Left hindlimb (tissue), 1 donor: ENCODE measurements around the gene NATD1.
"Not testable (repeated sequence)": the region's sequence is repeated elsewhere in the genome, so short reads cannot be mapped to it uniquely, and the experiment has no call there.

Experiments used
- DNase-seq: peaks from one replicate; pipeline ENCODE4 v3.0.0-alpha.2; 2018

NATD1 gene

GRCh38 chr17:21214015-21214776 is 39.0 kb downstream of the NATD1 start, which contains the start of gene TMEM11:
Gene TMEM11, minus strand, starts transcription at chr17:21214161. Its CDS starts 9 bp downstream, at chr17:21214152.
- DNase-seq, result peak; percentile 97

DNA sequence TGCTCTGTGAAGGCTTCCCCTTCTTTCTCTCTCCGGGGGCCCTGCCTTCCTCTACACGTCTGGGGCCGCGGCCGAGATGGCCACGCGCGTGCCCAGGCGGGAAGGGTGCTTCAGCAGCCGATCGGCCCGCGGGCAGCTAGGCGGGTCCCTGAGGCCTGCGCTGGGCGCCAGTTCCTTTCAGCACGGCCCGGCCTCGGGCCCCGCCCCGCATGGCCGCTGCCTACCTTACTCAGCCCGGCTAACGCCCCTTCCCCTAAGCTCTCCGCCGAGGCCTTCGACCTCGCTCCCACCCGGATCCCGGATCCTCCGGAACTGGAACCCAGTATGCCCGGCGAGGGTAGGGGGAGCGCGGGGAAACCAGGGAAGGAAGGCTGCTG is 39.6 kb downstream of the NATD1 start:
- peak; percentile 39 for DNase-seq

DNA sequence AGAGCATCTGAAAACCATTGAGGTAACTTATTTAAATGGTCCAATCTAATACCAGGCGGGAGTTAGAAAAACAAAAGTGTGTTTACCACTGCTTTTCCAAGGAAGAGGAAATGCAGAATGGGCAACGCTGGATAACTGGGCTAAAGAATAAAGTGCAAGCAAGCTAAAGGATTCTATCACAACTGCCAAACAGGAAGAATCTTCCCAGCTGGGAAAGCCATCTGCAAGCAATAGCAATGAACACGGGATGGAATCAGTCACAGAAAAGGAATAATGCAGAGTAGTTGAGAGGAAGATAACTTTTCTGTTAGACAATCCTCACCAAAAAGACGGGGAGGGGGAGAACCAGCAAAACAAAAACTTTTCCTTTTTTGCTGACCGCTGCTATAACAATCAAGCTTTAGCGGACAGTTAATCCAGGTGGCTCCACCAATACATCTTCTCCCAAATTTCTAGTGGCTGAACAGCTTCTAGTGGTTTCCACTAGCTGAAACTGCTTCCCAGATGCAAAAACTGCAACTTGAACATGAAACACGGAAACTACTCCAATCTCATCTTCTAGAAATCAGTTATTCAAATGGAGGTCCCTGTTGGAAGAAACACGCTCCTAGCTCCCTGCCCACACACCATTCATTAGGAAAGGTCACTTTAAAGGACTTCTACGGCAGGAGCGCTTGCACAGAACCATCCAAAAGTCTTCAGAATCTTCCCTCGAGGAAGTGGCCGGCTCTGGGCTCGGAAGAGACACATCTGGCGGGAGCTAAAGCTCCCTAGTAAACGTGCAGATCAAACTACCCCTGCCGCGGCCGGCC is 40.2 kb downstream of the NATD1 start:
- DNase-seq, result no peak

- no peak for DNase-seq
Measured at GRCh38 chr17:21211825-21212479, 41.3 kb downstream of the NATD1 start.

GRCh38 chr17:21210411-21211076 is 42.7 kb downstream of the NATD1 start:
- DNase-seq, result no peak

DNA sequence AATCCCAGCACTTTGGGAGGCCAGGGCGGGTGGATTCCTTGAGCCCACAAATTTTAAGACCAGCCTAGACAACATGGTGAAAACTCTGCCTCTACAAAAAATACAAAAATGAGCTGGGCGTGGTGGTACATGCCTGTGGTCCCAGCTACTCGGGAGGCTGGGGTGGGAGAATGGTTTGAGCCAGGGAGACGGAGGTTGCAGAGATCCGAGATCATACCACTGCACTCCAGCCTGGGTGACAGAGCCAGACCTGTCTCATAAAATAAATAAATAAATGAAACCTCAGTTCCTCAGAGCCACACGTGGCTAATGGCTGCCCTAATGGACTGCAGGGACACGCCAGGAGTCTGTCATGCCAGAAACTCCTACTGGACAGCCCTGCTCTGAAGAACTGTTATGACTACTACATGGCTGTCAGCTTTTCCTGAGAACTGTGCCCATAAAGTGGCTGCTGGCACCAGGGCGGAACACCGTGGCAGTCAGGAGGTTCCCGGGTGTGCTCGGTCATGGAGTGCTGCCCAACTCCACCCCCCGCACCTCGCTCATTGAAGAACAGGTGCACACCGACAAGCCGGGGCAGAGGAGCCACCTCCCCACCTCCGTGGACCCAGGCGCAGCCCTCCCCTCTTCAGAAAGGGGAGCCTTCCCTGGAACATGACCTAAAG is 43.6 kb downstream of the NATD1 start:
- DNase-seq, result no peak

DNA sequence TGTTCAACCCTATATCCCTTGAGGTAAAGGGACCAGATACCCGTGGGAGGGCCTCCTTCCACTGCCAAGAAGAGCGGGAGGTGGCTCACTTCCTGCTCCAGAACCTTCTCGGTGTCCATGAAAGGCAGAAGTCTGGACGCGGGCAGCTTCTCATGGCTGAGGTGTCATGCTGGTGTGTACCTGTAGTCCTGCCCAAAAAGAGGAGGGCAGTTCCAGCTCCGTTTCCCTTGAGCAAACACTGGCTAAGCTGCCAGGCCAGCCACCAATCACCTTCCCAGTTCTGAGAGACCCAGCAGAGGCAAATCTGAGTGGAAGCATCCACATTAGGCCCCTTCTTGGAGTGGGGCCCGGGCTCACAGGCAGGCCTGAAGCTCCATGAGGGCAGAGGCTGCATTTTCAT is 44.9 kb downstream of the NATD1 start:
- no peak for DNase-seq

GRCh38 chr17:21204935-21205334 is 48.3 kb downstream of the NATD1 start:
- DNase-seq, result no peak

DNA sequence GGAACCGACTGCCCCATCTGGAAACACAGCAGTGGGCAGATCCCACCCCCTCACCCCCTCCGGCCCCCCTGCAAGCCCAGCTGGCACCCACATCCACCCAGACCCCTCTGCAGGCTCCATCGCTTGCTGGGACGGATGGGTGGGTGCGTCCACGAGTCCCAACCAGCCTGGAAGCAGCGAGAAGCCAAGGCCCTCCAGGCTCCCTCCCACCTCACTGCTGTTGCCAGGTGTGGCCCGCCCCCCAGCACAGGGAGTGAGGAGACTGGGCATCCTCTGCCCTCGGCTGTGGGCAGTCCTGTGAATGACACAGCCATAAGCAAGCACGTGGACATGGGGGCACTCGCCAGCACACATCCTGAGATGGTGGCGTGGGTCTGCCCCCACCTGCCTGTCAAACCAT is 50.7 kb downstream of the NATD1 start:
- DNase-seq, result no peak

- no peak for DNase-seq
Measured at GRCh38 chr17:21201874-21202273, 51.3 kb downstream of the NATD1 start.

DNA sequence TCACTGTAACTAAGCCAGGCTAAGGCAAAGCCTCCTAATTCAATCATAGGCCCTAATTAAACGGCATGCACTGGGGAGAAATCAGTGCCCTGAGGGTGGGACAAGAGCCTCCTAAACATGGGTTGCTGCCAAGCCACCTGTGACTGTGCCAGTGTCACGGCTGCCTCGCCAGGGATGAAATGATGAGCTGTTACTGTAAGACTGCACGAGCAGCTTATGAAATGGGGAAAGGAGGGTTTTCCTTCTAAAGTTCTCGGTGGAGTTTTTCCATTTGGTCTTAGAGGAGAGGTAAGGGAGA is 52.0 kb downstream of the NATD1 start:
- DNase-seq, result no peak

DNA sequence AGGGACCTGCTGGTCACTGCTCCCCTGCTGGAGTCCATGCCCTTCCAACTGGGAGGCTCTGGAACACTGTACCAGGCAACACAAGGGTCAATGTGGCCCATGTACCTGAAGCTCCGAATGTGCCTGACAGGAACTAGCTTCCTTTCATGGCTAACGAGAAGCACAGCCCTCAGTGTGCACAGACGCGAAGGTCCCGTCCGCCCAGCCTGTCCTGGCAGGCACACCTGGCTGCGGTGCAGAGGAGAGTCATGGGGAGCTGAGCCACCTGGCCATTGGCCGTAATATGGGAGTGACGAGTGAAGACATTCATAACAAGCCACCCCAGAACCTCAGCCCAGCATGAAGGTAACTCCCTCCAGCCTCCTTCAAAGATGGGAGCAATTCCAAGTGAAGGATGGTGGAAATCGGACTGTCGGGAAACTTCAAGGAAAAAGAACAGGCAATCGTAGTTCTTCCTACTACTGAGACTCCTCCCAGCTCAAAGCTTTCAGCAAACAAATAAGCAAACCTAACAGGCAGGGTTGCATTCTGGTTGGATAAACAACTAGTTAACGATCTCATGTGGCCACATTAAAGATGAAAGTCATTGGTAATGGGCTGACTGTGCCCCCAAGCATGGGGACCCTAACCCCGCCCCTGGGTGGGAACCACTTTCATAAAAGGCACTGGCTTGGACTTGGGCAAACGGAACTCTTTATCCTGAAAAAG is 52.5 kb downstream of the NATD1 start:
- no peak for DNase-seq

- no peak for DNase-seq
Measured at GRCh38 chr17:21199856-21200255, 53.4 kb downstream of the NATD1 start.

DNA sequence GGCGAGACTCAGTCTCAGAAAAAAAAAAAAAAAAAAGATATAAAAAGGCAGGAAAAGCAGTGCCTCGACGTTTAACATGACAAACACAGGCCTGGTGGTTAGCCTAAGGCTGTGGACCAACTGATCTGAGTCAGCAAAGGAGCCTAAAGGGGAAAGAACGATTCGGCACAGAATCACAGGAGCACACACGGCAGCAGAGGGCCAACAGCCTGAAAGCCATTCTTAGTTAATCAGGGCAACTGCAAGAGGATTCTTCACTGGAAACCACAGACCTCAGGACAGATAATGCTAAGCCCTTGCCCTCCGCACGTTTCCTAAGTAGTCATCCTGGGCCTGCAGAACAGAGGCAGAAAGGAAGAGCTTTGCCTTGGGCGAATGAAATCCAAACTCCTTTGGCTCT is 53.9 kb downstream of the NATD1 start:
- no peak for DNase-seq

DNA sequence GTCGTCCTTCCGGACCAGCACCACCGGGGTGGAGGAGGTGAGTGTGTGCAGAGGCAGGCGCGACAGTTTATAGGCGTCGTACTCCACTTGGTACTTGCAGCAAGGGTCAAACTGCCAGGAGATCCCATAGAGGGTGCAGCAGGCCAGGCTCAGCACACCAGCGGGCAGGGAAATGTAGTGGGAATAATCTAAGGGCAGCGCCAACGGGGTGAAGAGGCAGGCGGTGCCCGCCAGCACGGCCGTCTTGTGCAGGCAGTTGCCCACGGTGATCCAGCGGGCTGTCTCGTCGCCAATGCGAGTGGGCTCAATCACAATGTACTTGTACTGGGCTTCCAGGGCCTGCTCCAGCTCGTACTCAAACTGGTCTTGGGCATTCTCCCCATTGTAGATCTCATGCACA is 54.8 kb downstream of the NATD1 start:
- no peak for DNase-seq

GRCh38 chr17:21196126-21196525 is 57.1 kb downstream of the NATD1 start:
- no peak for DNase-seq

- peak; percentile 78 for DNase-seq
Measured at GRCh38 chr17:21194703-21195102, 58.5 kb downstream of the NATD1 start.

DNA sequence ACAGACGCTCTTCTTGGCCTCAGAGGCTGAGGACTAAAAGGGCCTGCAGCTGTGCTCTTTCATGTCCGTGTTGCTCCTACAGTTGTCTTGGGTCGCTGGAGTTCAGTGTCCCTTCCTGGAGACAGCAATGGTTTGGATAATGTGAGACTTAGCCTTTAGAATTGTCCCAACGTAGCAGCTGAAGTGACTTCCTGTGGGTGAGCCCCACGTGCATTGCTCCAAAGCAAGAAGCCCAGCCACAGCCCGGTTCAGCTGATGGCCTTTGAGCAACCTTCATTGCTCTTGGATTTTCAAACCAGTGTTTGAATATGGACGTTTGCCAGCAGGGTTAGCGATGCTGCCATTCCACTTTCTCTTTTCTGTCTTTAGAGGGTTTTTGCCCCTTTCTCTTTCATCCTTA is 59.0 kb downstream of the NATD1 start:
- no peak for DNase-seq

GRCh38 chr17:21193031-21193430 is 60.2 kb downstream of the NATD1 start:
- no peak for DNase-seq

GRCh38 chr17:21192414-21192813 is 60.8 kb downstream of the NATD1 start:
- DNase-seq, result not testable (repeated sequence)

GRCh38 chr17:21191698-21192097 is 61.5 kb downstream of the NATD1 start:
- DNase-seq, result no peak

DNA sequence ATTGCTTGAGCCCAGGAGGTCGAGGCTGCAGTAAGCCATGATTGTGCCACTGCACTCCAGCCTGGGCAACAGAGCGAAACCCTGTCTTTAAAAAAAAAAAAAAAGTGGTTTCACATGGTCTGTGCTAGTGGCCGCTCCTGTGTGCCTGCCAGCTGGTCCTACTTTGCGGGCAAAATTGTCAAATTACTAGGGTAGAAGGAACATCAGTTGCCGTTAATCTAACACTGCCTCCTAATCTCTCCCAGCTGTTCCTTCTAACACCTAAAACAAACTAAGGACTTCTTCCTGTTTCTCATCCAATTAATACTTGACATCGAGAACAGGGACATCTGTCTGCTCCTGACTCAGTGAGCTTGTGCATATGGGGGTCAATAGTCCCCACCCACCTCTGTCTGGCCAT is 63.1 kb downstream of the NATD1 start:
- no peak for DNase-seq
